HEK293T (cell line): Measurements from ENCODE around the gene CCDC71L.

ENCODE experiments used
- CTCF ChIA-PET: fragments of 350-600 bp; formaldehyde crosslinking; extraction: SDS; loops from one replicate; lab custom pipeline; 2021; ENCODE audit warnings: antibody characterized with exemption, inconsistent platforms; lab: Yijun Ruan, JAX
- POLR2A ChIA-PET: fragments of 350-600 bp; formaldehyde crosslinking; extraction: SDS; loops from one replicate; lab custom pipeline; 2020; ENCODE audit warnings: antibody characterized with exemption, inconsistent platforms; lab: Yijun Ruan, JAX
- DNase-seq: peaks from one replicate; pipeline ENCODE4 v3.0.0; 2012; ENCODE audit warnings: mixed read lengths; ENCODE audit errors: extremely low spot score
- ARNT ChIP-seq: fragments of 450-650 bp; IDR thresholded peaks from 2 replicates; pipeline ENCODE4 v1.6.1; 2017; ENCODE audit warnings: mild to moderate bottlenecking
- BHLHE40 ChIP-seq: fragments of 450-650 bp; IDR thresholded peaks from 2 replicates; pipeline ENCODE4 v1.6.1; 2016; ENCODE audit warnings: mild to moderate bottlenecking, moderate library complexity, borderline replicate concordance
- CTBP1 ChIP-seq: fragments of 450-650 bp; IDR thresholded peaks from 2 replicates; pipeline ENCODE4 v1.6.1; 2016; ENCODE audit warnings: borderline replicate concordance
- ELF4 ChIP-seq: fragments of 450-650 bp; IDR thresholded peaks from 2 replicates; pipeline ENCODE4 v1.6.1; 2017; ENCODE audit warnings: antibody characterized with exemption
- FOXA1 ChIP-seq: fragments of 450-650 bp; IDR thresholded peaks from 2 replicates; pipeline ENCODE4 v1.6.1; 2016; ENCODE audit warnings: mild to moderate bottlenecking
- FOXK2 ChIP-seq: fragments of 450-650 bp; IDR thresholded peaks from 2 replicates; pipeline ENCODE4 v1.6.1; 2016; ENCODE audit warnings: mild to moderate bottlenecking
- FOXM1 ChIP-seq: fragments of 450-650 bp; IDR thresholded peaks from 2 replicates; pipeline ENCODE4 v1.6.1; 2017; ENCODE audit warnings: mild to moderate bottlenecking, borderline replicate concordance
- HDGF ChIP-seq: fragments of 450-650 bp; IDR thresholded peaks from 2 replicates; pipeline ENCODE4 v1.6.1; 2017; ENCODE audit warnings: antibody characterized with exemption, borderline replicate concordance
- L3MBTL2 ChIP-seq: fragments of 450-650 bp; conservative IDR thresholded peaks from 2 replicates; pipeline ENCODE4 v1.6.1; 2016; ENCODE audit warnings: mild to moderate bottlenecking
- LEF1 ChIP-seq: fragments of 450-650 bp; IDR thresholded peaks from 2 replicates; pipeline ENCODE4 v1.6.1; 2017; ENCODE audit warnings: mild to moderate bottlenecking, borderline replicate concordance
- NFRKB ChIP-seq: fragments of 450-650 bp; IDR thresholded peaks from 2 replicates; pipeline ENCODE4 v1.6.1; 2016; ENCODE audit warnings: mild to moderate bottlenecking, moderate library complexity
- PKNOX1 ChIP-seq: fragments of 450-650 bp; IDR thresholded peaks from 2 replicates; pipeline ENCODE4 v1.6.1; 2016
- SP1 ChIP-seq: fragments of 450-650 bp; IDR thresholded peaks from 2 replicates; pipeline ENCODE4 v1.6.1; 2017
- TARDBP ChIP-seq: fragments of 450-650 bp; IDR thresholded peaks from 2 replicates; pipeline ENCODE4 v1.6.1; 2016
- ZNF384 ChIP-seq: fragments of 450-650 bp; IDR thresholded peaks from 2 replicates; pipeline ENCODE4 v1.6.1; 2016

Gene CCDC71L

GRCh38 chr7:106609416-106609815 is 51.5 kb downstream of the CCDC71L start:
- TF ChIP-seq BHLHE40 = no peak
- POLR2A ChIA-PET = no interaction called here
- DNase-seq = no peak
- CTCF ChIA-PET = no interaction called here

GRCh38 chr7:106608661-106609060 is 52.3 kb downstream of the CCDC71L start:
- TF ChIP-seq ARNT = no peak
- no peak for TF ChIP-seq FOXA1
- TF ChIP-seq LEF1 = no peak
- no peak for TF ChIP-seq PKNOX1
- TF ChIP-seq HDGF = no peak
- TF ChIP-seq BHLHE40 = no peak
- TF ChIP-seq L3MBTL2 = no peak
- no peak for TF ChIP-seq SP1
- TF ChIP-seq CTBP1 = no peak
- no peak for TF ChIP-seq ELF4
- no peak for TF ChIP-seq FOXK2
- no peak for TF ChIP-seq TARDBP
- no peak for TF ChIP-seq ZNF384
- TF ChIP-seq NFRKB = no peak
- no peak for TF ChIP-seq FOXM1
- ChIA-PET CTCF (no interaction called here), POLR2A (no interaction called here)
- no peak for DNase-seq
